Thoracic aorta (tissue), 2 donors: ENCODE results near the gene FBN2. TPM values are rescaled to one million over a fixed set of nuclear protein-coding genes. Genes with fewer than 3 reads are reported as not detected.
"Not testable (repeated sequence)": the region's sequence is repeated elsewhere in the genome, so short reads cannot be mapped to it uniquely, and the experiment has no call there.

Source experiments
- ATAC-seq: fragments of 150-250 bp; one replicate; pipeline ENCODE4 v1.8.0; 2017; ENCODE audit warnings: low read depth; ENCODE audit not compliant: insufficient number of reproducible peaks, low FRiP score
- DNase-seq: peaks from one replicate; pipeline ENCODE4 v3.0.0-alpha.2; 2020; ENCODE audit warnings: low spot score
- H3K27ac ChIP-seq, 2 donors: fragments of 200-600 bp; sonication (generic); 1 replicate in 1 of 2; 2 replicates in 1 of 2; pipeline ENCODE4 v1.5.1; 2016; ENCODE audit warnings: mild to moderate bottlenecking in 2 of 2, moderate library complexity in 2 of 2
- H3K27me3 ChIP-seq: fragments of 200-600 bp; sonication (generic); replicated peaks from 2 replicates; pipeline ENCODE4 v1.6.0; 2016; ENCODE audit warnings: mild to moderate bottlenecking; ENCODE audit not compliant: insufficient read depth
- H3K36me3 ChIP-seq: fragments of 200-600 bp; sonication (generic); one replicate; pipeline ENCODE4 v1.5.1; 2016
- H3K4me1 ChIP-seq, 2 donors: fragments of 200-600 bp; sonication (generic); 1 replicate in 1 of 2; 2 replicates in 1 of 2; pipeline versions ENCODE4 v1.5.1 to v1.6.0; 2016; ENCODE audit warnings: low read depth in 2 of 2, mild to moderate bottlenecking in 1 of 2; ENCODE audit not compliant: control insufficient read depth in 1 of 2
- H3K4me3 ChIP-seq: fragments of 200-600 bp; sonication (generic); 2 replicates; pipeline ENCODE4 v1.5.1; 2016; ENCODE audit warnings: mild to moderate bottlenecking
- H3K9me3 ChIP-seq: fragments of 200-600 bp; sonication (generic); 2 replicates; pipeline ENCODE4 v1.5.1; 2016
- CTCF ChIP-seq: fragments of 200-600 bp; sonication (generic); IDR thresholded peaks from one replicate; pipeline ENCODE4 v1.5.1; 2019; ENCODE audit warnings: antibody characterized with exemption
- total RNA-seq, 2 donors: library from RNA; depleted of rRNA; stranded (reverse); fragments of >200 nt; gene quantifications; one replicate each; pipeline versions ENCODE4 v1.1.0 to v1.2.3, GENCODE V29; 2016

FBN2 gene
- total RNA-seq, 2 donors from 2014 or later = 0.68 to 5.8 TPM

GRCh38 chr5:128334010-128334716 is 203.9 kb downstream of the FBN2 start:
- no peaks in the 10 kb centered on the region for H3K27me3 ChIP-seq
- no peak overlapping the region for H3K4me3 ChIP-seq
- no peak for TF ChIP-seq CTCF
- no peak for DNase-seq
- H3K36me3 ChIP-seq = no peaks in the 10 kb centered on the region
- H3K4me1 ChIP-seq = no peaks in the 10 kb centered on the region
- H3K9me3 ChIP-seq = no peaks in the 10 kb centered on the region
- H3K27ac ChIP-seq = no peak overlapping the region
- no peak for ATAC-seq

GRCh38 chr5:128331261-128331660 is 206.8 kb downstream of the FBN2 start:
- no peak for ATAC-seq
- Histone ChIP-seq H3K9me3 (no peaks in the 10 kb centered on the region), H3K36me3 (no peaks in the 10 kb centered on the region), H3K4me3 (no peak overlapping the region), H3K27ac (no peak overlapping the region), H3K4me1 (no peaks in the 10 kb centered on the region), H3K27me3 (no peaks in the 10 kb centered on the region)
- TF ChIP-seq CTCF = no peak
- DNase-seq = no peak

GRCh38 chr5:128329386-128329939 is 208.6 kb downstream of the FBN2 start:
- Histone ChIP-seq H3K27me3 (no peaks in the 10 kb centered on the region), H3K4me3 (no peak overlapping the region), H3K27ac (no peak overlapping the region), H3K4me1 (no peaks in the 10 kb centered on the region), H3K9me3 (no peaks in the 10 kb centered on the region), H3K36me3 (no peaks in the 10 kb centered on the region)
- TF ChIP-seq CTCF = no peak
- ATAC-seq = no peak
- DNase-seq = no peak

- no peak for ATAC-seq
Measured at GRCh38 chr5:128328446-128328845, 209.6 kb downstream of the FBN2 start.

GRCh38 chr5:128328007-128328406 is 210.0 kb downstream of the FBN2 start:
- no peak for ATAC-seq
- H3K9me3 ChIP-seq = no peaks in the 10 kb centered on the region
- H3K4me3 ChIP-seq = no peak overlapping the region
- no peaks in the 10 kb centered on the region for H3K4me1 ChIP-seq
- no peaks in the 10 kb centered on the region for H3K27me3 ChIP-seq
- no peak overlapping the region for H3K27ac ChIP-seq
- TF ChIP-seq CTCF = no peak
- no peaks in the 10 kb centered on the region for H3K36me3 ChIP-seq
- no peak for DNase-seq

More at GRCh38 chr5:128328446-128328845, 209.6 kb downstream of the FBN2 start:
- no peak for TF ChIP-seq CTCF
- H3K36me3 ChIP-seq = no peaks in the 10 kb centered on the region
- no peak for DNase-seq
- H3K27me3 ChIP-seq = no peaks in the 10 kb centered on the region
- no peaks in the 10 kb centered on the region for H3K4me1 ChIP-seq
- no peak overlapping the region for H3K27ac ChIP-seq
- H3K4me3 ChIP-seq = no peak overlapping the region
- no peaks in the 10 kb centered on the region for H3K9me3 ChIP-seq

GRCh38 chr5:128321418-128321817 is 216.6 kb downstream of the FBN2 start:
- not testable (repeated sequence) for H3K9me3 ChIP-seq, H3K4me3 ChIP-seq, H3K27ac ChIP-seq, H3K36me3 ChIP-seq, ATAC-seq, DNase-seq, H3K4me1 ChIP-seq, H3K27me3 ChIP-seq
